GM19099 (cell line): ENCODE results near the gene HBA2.
"Not testable (repeated sequence)": the region's sequence is repeated elsewhere in the genome, so short reads cannot be mapped to it uniquely, and the experiment has no call there.

Experiments used
- POLR2A ChIP-seq: IDR thresholded peaks from 3 replicates; pipeline ENCODE4 v1.6.1; 2011; ENCODE audit warnings: low read depth; ENCODE audit not compliant: insufficient read length; ENCODE audit errors: extremely low read depth

HBA2 gene

GRCh38 chr16:172374-172941 lies at the start of gene HBA2:
TSS of gene HBA2 (plus strand) at chr16:172876. CDS start at chr16:172913, 37 bp downstream.
- not testable (repeated sequence) for TF ChIP-seq POLR2A

- TF ChIP-seq POLR2A: no peak
These were observed 47.7 kb upstream of the HBA2 start for GRCh38 chr16:125011-125410.

GRCh38 chr16:129075-129474 lies 43.6 kb upstream of the HBA2 start:
- no peak for TF ChIP-seq POLR2A

GRCh38 chr16:130533-131173 lies 42.0 kb upstream of the HBA2 start:
- TF ChIP-seq POLR2A: no peak

- TF ChIP-seq POLR2A: no peak
These were observed 40.6 kb upstream of the HBA2 start for GRCh38 chr16:132120-132519.

GRCh38 chr16:133716-134115 lies 39.0 kb upstream of the HBA2 start:
- no peak for TF ChIP-seq POLR2A

- no peak for TF ChIP-seq POLR2A
These were observed 34.6 kb upstream of the HBA2 start for GRCh38 chr16:138049-138417.

GRCh38 chr16:140175-140857 lies 32.4 kb upstream of the HBA2 start:
- no peak for TF ChIP-seq POLR2A

GRCh38 chr16:142405-142967 lies 30.2 kb upstream of the HBA2 start:
- TF ChIP-seq POLR2A: no peak

- no peak for TF ChIP-seq POLR2A
These were observed 29.6 kb upstream of the HBA2 start for GRCh38 chr16:143047-143446.

GRCh38 chr16:143456-143855 lies 29.2 kb upstream of the HBA2 start:
- no peak for TF ChIP-seq POLR2A

- TF ChIP-seq POLR2A: no peak
These were observed 27.9 kb upstream of the HBA2 start for GRCh38 chr16:144797-145252.

GRCh38 chr16:146646-147045 lies 26.0 kb upstream of the HBA2 start:
- no peak for TF ChIP-seq POLR2A

GRCh38 chr16:149024-149660 lies 23.5 kb upstream of the HBA2 start:
- TF ChIP-seq POLR2A: no peak

- no peak for TF ChIP-seq POLR2A
These were observed 20.2 kb upstream of the HBA2 start, which contains the start of gene HBZ for GRCh38 chr16:152141-153128. TSS of gene HBZ (plus strand) at chr16:152644. CDS start at chr16:152910, 266 bp downstream.
